AG04450 (cell line): Measurements from ENCODE around the gene ARHGAP42. TPM values are rescaled to one million over a fixed set of nuclear protein-coding genes. Genes with fewer than 3 reads are reported as not detected.

Experiments used
- CTCF ChIA-PET: fragments of 300-600, 350-600 bp; formaldehyde crosslinking; extraction: SDS; loops from one replicate; lab custom pipeline; 2022; ENCODE audit warnings: antibody characterized with exemption, inconsistent platforms; lab: Charles Lee
- POLR2A ChIA-PET: fragments of 350-600 bp; formaldehyde crosslinking; extraction: SDS; loops from one replicate; lab custom pipeline; 2021; ENCODE audit warnings: antibody characterized with exemption, inconsistent platforms; lab: Yijun Ruan, JAX
- DNase-seq: peaks from one replicate; pipeline ENCODE4 v3.0.0-alpha.2; 2011; ENCODE audit warnings: low read depth, low spot score
- H3K27ac ChIP-seq: one replicate; pipeline ENCODE4 v1.5.1; 2012; ENCODE audit warnings: low read depth, low read length, control low read depth
- H3K27me3 ChIP-seq: one replicate; pipeline ENCODE4 v1.6.0; 2012; ENCODE audit warnings: low read length; ENCODE audit not compliant: control insufficient read depth, insufficient read depth
- H3K4me3 ChIP-seq: 2 replicates; pipeline ENCODE4 v1.5.1; 2011; ENCODE audit warnings: mild to moderate bottlenecking, low read depth, low read length, control low read depth
- H3K9me3 ChIP-seq: 2 replicates; pipeline ENCODE4 v1.5.1; 2012; ENCODE audit warnings: low read length; ENCODE audit not compliant: control insufficient read depth, insufficient read depth
- polyA plus RNA-seq: library from polyadenylated mRNA; depleted of rRNA; stranded (reverse); fragments of >200 nt; gene quantifications from 2 replicates; pipeline ENCODE4 v1.2.3, GENCODE V29; 2011
- TF ChIP-seq, protein P1 (sequence below): IDR thresholded peaks from 2 replicates; pipeline ENCODE4 v1.5.1; 2011; ENCODE audit warnings: low read depth, low read length, control low read depth, inconsistent platforms

Gene ARHGAP42
- polyA plus RNA-seq, 1 experiment = 9.0 TPM

DNA sequence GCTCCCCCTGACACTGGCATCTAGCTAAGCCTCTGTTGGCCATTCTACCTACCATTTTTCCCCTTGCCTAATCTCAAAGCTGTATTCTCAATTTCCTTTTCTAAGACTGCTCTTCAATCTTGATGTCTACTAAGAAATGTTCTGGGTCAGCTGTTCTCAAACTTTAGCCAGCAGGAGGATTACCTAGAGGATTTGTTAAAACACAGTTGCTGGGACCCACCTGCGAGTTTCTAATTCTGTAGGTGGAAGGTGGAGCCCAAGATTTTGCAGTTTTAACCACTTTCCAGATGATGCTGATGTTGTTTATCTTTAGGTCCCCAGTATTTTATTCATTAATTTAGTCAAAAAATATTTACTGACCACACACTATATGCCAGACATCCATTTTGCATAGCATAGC, 9.3 kb upstream of the ARHGAP42 start:
- peaks cover 4% of the 10 kb centered on the region; the same call in 1 of the 2 replicates for H3K9me3 ChIP-seq
- no peaks in the 10 kb centered on the region for H3K27me3 ChIP-seq
- TF ChIP-seq, protein P1, sequence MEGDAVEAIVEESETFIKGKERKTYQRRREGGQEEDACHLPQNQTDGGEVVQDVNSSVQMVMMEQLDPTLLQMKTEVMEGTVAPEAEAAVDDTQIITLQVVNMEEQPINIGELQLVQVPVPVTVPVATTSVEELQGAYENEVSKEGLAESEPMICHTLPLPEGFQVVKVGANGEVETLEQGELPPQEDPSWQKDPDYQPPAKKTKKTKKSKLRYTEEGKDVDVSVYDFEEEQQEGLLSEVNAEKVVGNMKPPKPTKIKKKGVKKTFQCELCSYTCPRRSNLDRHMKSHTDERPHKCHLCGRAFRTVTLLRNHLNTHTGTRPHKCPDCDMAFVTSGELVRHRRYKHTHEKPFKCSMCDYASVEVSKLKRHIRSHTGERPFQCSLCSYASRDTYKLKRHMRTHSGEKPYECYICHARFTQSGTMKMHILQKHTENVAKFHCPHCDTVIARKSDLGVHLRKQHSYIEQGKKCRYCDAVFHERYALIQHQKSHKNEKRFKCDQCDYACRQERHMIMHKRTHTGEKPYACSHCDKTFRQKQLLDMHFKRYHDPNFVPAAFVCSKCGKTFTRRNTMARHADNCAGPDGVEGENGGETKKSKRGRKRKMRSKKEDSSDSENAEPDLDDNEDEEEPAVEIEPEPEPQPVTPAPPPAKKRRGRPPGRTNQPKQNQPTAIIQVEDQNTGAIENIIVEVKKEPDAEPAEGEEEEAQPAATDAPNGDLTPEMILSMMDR = no peak
- CTCF ChIA-PET = interaction anchor here (1.7 to 7.1 kb wide), 2 partner anchors 100 to 254 kb away, joined by 6 to 93 read pairs; no protein-coding TSS in a partner anchor
- POLR2A ChIA-PET = no interaction called here
- no peak overlapping the region for H3K4me3 ChIP-seq
- no peak for DNase-seq
- H3K27ac ChIP-seq = no peak overlapping the region

DNA sequence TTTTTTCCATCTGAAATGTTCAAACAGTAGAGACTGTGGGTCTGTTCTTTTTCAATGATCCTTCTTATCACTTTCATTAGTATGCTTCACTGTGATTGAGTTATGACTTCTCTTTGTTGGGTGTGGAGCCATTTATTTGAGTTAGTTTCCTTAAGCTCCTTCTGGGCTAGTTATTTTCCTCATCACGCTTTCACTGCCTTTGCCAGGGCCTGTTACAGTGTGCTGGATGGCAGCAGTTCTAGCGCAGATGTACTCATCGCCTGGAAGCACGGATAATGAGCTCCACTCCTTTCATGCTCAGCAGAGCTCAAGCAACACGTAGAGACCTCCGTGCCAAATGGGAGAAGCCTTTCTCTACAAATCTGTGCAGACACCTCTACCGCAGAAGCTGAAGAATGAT, 7.0 kb upstream of the ARHGAP42 start:
- CTCF ChIA-PET = interaction anchor here (0.9 to 7.1 kb wide), 6 partner anchors 65 to 264 kb away, joined by 3 to 93 read pairs (median 7); no protein-coding TSS in a partner anchor
- H3K4me3 ChIP-seq = no peak overlapping the region
- POLR2A ChIA-PET = no interaction called here
- TF ChIP-seq, protein P1 = no peak
- peaks cover 4% of the 10 kb centered on the region; the same call in 1 of the 2 replicates for H3K9me3 ChIP-seq
- H3K27ac ChIP-seq = no peak overlapping the region
- DNase-seq = no peak
- H3K27me3 ChIP-seq = no peaks in the 10 kb centered on the region

DNA sequence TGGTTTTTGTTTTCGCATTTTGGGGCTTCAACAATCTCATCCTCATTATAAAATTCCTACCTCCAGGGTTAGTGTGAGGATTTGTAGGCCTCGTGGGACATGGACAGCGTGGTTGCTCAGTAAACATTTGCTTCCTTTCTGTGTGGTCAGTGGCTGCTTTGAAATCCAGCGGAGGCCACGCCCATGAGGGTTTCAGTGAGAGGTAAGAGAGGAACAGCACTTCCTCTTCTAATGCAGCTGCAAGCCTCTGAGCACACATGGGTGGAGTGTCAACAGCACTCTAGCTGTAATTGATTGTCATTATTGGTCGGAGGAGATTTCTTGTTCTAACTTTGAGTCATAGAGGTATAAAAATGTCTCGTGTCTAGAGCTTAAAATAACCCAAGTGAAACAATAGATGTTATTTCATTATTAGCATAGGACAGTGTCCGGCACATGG, 6.0 kb upstream of the ARHGAP42 start:
- CTCF ChIA-PET = interaction anchor here (0.6 to 7.1 kb wide), 26 partner anchors 12 to 258 kb away, joined by 3 to 93 read pairs (median 4); no protein-coding TSS in a partner anchor
- H3K9me3 ChIP-seq = peaks cover 4% of the 10 kb centered on the region; the same call in 1 of the 2 replicates
- DNase-seq = no peak
- TF ChIP-seq, protein P1 = no peak
- H3K27me3 ChIP-seq = no peaks in the 10 kb centered on the region
- H3K4me3 ChIP-seq = no peak overlapping the region
- POLR2A ChIA-PET = no interaction called here
- no peak overlapping the region for H3K27ac ChIP-seq

DNA sequence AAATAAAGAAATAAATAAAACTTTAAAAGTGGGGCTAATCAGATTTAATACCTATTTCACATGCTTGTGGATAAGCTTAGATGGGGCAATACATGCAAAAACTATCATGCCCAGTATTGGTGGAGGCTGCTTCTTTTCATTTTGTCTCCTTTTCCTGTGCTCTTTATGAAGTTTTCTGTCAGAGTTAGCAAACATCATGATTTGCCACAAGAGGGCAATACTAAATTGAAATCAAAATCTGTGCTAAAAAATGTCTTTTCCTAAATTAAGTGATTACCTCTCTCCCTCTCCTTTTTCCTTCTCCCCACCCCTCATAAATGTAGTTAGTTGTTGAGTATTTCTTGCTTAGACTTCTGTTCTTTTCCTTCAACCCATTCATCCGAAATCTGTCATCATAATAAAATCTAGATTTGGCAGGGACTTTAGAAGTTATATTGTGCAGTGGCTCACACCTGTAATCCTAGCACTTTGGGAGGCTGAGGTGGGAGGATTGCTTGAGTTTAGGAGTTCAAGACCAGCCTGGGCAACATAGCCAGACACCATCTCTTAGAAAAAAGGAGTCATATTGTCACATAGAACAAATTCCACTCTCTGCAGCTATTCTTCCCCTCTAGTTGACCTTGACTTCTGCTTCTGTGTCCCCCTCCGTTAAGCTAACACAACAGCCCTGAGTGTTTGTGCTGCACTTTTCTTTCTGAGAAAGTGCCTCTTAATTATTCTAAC, 4.7 kb upstream of the ARHGAP42 start:
- H3K4me3 ChIP-seq = no peak overlapping the region
- H3K27ac ChIP-seq = no peak overlapping the region
- H3K9me3 ChIP-seq = peaks cover 4% of the 10 kb centered on the region; the same call in 1 of the 2 replicates
- no peak for DNase-seq
- ChIA-PET POLR2A (no interaction called here), CTCF (interaction anchor here (0.6 to 7.1 kb wide), 46 partner anchors 11 to 256 kb away, joined by 3 to 93 read pairs (median 4); no protein-coding TSS in a partner anchor)
- H3K27me3 ChIP-seq = no peaks in the 10 kb centered on the region
- TF ChIP-seq, protein P1 = peak; percentile 63

DNA sequence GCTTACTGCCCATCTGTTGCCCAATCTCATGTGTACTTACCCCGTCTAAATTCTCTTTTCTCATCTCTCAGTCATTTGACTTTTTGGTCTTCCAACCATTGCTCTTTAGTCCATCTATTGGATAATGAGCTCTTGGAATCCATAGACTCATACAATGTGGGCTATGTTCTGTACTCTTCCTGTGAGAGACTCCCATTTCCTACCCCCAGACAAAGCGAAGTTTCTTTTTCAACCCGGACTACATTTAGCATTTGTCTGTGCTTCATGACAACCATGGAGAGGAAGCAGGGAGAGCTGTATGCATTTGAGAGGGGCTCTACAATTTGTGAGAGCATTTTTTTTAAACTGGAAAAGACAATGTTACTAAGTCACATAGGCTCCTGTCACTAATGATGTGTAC, 4.0 kb upstream of the ARHGAP42 start:
- Histone ChIP-seq H3K27me3 (no peaks in the 10 kb centered on the region), H3K9me3 (peaks cover 4% of the 10 kb centered on the region; the same call in 1 of the 2 replicates), H3K27ac (no peak overlapping the region), H3K4me3 (no peak overlapping the region)
- no peak for DNase-seq
- TF ChIP-seq, protein P1 = no peak
- CTCF ChIA-PET = interaction anchor here (0.6 to 7.1 kb wide), 20 partner anchors 10 to 252 kb away, joined by 3 to 93 read pairs (median 6); no protein-coding TSS in a partner anchor
- POLR2A ChIA-PET = no interaction called here
